Measurements from ENCODE around the gene NR5A2. TPM values are rescaled to one million over a fixed set of nuclear protein-coding genes. Genes with fewer than 3 reads are reported as not detected.

NR5A2 gene
- not detected in 2 replicates for total RNA-seq

GRCh38 chr1:200027264-200027823 lies at the start of gene NR5A2:
TSS of gene NR5A2 (plus strand) at chr1:200027710. CDS start at chr1:200027848, 138 bp downstream.

All from airway epithelial cell (primary cell).